H9 (cell line): ENCODE results near the gene LARP1. TPM values are rescaled to one million over a fixed set of nuclear protein-coding genes. Genes with fewer than 3 reads are reported as not detected.

ENCODE experiments used
- DNase-seq: peaks from one replicate; pipeline ENCODE4 v3.0.0-alpha.2; 2017
- H2AFZ ChIP-seq: one replicate; pipeline ENCODE4 v1.6.1; 2013; ENCODE audit warnings: mild to moderate bottlenecking, low read length, control low read depth, moderate library complexity
- H2AK5ac ChIP-seq: 2 replicates; pipeline ENCODE4 v1.6.1; 2013; ENCODE audit warnings: low read length, control low read depth, mixed read lengths; ENCODE audit not compliant: insufficient read length
- H2BK120ac ChIP-seq: one replicate; pipeline ENCODE4 v1.6.1; 2013; ENCODE audit warnings: low read depth, mild to moderate bottlenecking, low read length, control low read depth, inconsistent platforms; ENCODE audit not compliant: poor library complexity, severe bottlenecking
- H2BK12ac ChIP-seq: 2 replicates; pipeline ENCODE4 v1.6.1; 2013; ENCODE audit warnings: low read length, control low read depth, mixed read lengths, low read depth; ENCODE audit not compliant: insufficient read length
- H2BK15ac ChIP-seq: 2 replicates; pipeline ENCODE4 v1.6.1; 2013; ENCODE audit warnings: low read depth, low read length, control low read depth
- H2BK20ac ChIP-seq: one replicate; pipeline ENCODE4 v1.6.1; 2013; ENCODE audit warnings: low read depth, mild to moderate bottlenecking, low read length, control low read depth, inconsistent platforms; ENCODE audit not compliant: poor library complexity, severe bottlenecking
- H2BK5ac ChIP-seq: 2 replicates; pipeline ENCODE4 v1.6.1; 2013; ENCODE audit warnings: low read length, control low read depth, mixed read lengths; ENCODE audit not compliant: insufficient read length
- H3K14ac ChIP-seq: 2 replicates; pipeline ENCODE4 v1.6.1; 2013; ENCODE audit warnings: low read length, control low read depth; ENCODE audit not compliant: insufficient read depth
- H3K18ac ChIP-seq: 2 replicates; pipeline ENCODE4 v1.6.1; 2013; ENCODE audit warnings: low read depth, mild to moderate bottlenecking, mixed read lengths, low read length, control low read depth; ENCODE audit not compliant: insufficient read length
- H3K23ac ChIP-seq: 2 replicates; pipeline ENCODE4 v1.6.1; 2013; ENCODE audit warnings: low read length, control low read depth, mixed read lengths, low read depth; ENCODE audit not compliant: insufficient read length
- H3K23me2 ChIP-seq: 2 replicates; pipeline ENCODE4 v1.6.1; 2013; ENCODE audit warnings: low read depth, mild to moderate bottlenecking, mixed read lengths, low read length, control low read depth; ENCODE audit not compliant: insufficient read length, poor library complexity, severe bottlenecking
- H3K27ac ChIP-seq: 2 replicates; pipeline ENCODE4 v1.5.1; 2013; ENCODE audit warnings: low read length, control low read depth, mixed read lengths, low read depth; ENCODE audit not compliant: insufficient read length
- H3K27me3 ChIP-seq: 2 replicates; pipeline ENCODE4 v1.6.1; 2013; ENCODE audit warnings: low read length, control low read depth, inconsistent platforms; ENCODE audit not compliant: insufficient read depth
- H3K4ac ChIP-seq: 2 replicates; pipeline ENCODE4 v1.6.1; 2013; ENCODE audit warnings: low read depth, mild to moderate bottlenecking, control low read depth, inconsistent platforms, low read length, moderate library complexity
- H3K4me1 ChIP-seq: 2 replicates; pipeline ENCODE4 v1.6.1; 2013; ENCODE audit warnings: low read length, control low read depth, inconsistent platforms; ENCODE audit not compliant: insufficient read depth
- H3K4me2 ChIP-seq: 2 replicates; pipeline ENCODE4 v1.6.1; 2013; ENCODE audit warnings: low read length, control low read depth, mixed read lengths; ENCODE audit not compliant: insufficient read length, insufficient read depth
- H3K56ac ChIP-seq: 2 replicates; pipeline ENCODE4 v1.6.1; 2013; ENCODE audit warnings: low read depth, mild to moderate bottlenecking, mixed read lengths, low read length, control low read depth; ENCODE audit not compliant: insufficient read length
- H3K79me1 ChIP-seq: 2 replicates; pipeline ENCODE4 v1.6.1; 2013; ENCODE audit warnings: low read depth, mild to moderate bottlenecking, moderate library complexity, low read length, control low read depth, inconsistent platforms; ENCODE audit not compliant: insufficient read depth, poor library complexity, severe bottlenecking
- H3K79me2 ChIP-seq: 2 replicates; pipeline ENCODE4 v1.6.1; 2013; ENCODE audit warnings: low read length, control low read depth, inconsistent platforms; ENCODE audit not compliant: insufficient read depth
- H3K9ac ChIP-seq: 2 replicates; pipeline ENCODE4 v1.6.1; 2013; ENCODE audit warnings: low read length, control low read depth, mixed read lengths; ENCODE audit not compliant: insufficient read length; ENCODE audit errors: extremely low read depth
- H3K9me3 ChIP-seq: one replicate; pipeline ENCODE4 v1.6.1; 2013; ENCODE audit warnings: low read depth, low read length, inconsistent platforms; ENCODE audit not compliant: control insufficient read depth
- H3T11ph ChIP-seq: one replicate; pipeline ENCODE4 v1.6.1; 2013; ENCODE audit warnings: mild to moderate bottlenecking, low read length, control low read depth, inconsistent platforms
- H4K20me1 ChIP-seq: one replicate; pipeline ENCODE4 v1.6.1; 2013; ENCODE audit not compliant: control insufficient read depth, insufficient read length, insufficient read depth
- H4K5ac ChIP-seq: 2 replicates; pipeline ENCODE4 v1.6.1; 2013; ENCODE audit warnings: low read depth, mild to moderate bottlenecking, mixed read lengths, low read length, control low read depth; ENCODE audit not compliant: insufficient read length
- H4K8ac ChIP-seq: replicated peaks from 2 replicates; pipeline ENCODE4 v1.6.1; 2013; ENCODE audit warnings: low read length, control low read depth, mixed read lengths, low read depth; ENCODE audit not compliant: insufficient read length
- H4K91ac ChIP-seq: 2 replicates; pipeline ENCODE4 v1.6.1; 2013; ENCODE audit warnings: low read depth, mild to moderate bottlenecking, moderate library complexity, mixed read lengths, low read length, control low read depth; ENCODE audit not compliant: insufficient read length
- H3K27ac Mint-ChIP-seq, 3 experiments: 2 replicates in 2 of 3; 3 replicates in 1 of 3; pipeline ENCODE4 v1.8.0; 2020 to 2021; ENCODE audit warnings: mixed read lengths in 3 of 3, mild to moderate bottlenecking in 1 of 3, moderate library complexity in 1 of 3
- H3K27me3 Mint-ChIP-seq: 2 replicates; pipeline ENCODE4 v1.8.0; 2021; ENCODE audit warnings: low read depth, mild to moderate bottlenecking, moderate library complexity, mixed read lengths
- H3K36me3 Mint-ChIP-seq, 3 experiments: 2 replicates in 2 of 3; 3 replicates in 1 of 3; pipeline ENCODE4 v1.8.0; 2020 to 2021; ENCODE audit warnings: low read depth in 3 of 3, mixed read lengths in 3 of 3; ENCODE audit not compliant: insufficient read depth in 1 of 3
- H3K4me1 Mint-ChIP-seq, 2 experiments: 2 replicates each; pipeline ENCODE4 v1.8.0; 2020; ENCODE audit warnings: mixed read lengths in 2 of 2
- H3K4me3 Mint-ChIP-seq, 2 experiments: 2 replicates in 1 of 2; 3 replicates in 1 of 2; pipeline ENCODE4 v1.8.0; 2020 to 2021; ENCODE audit warnings: mild to moderate bottlenecking in 2 of 2, mixed read lengths in 2 of 2, moderate library complexity in 1 of 2
- H3K9me3 Mint-ChIP-seq, 2 experiments: 2 replicates in 1 of 2; 3 replicates in 1 of 2; pipeline ENCODE4 v1.8.0; 2020; ENCODE audit warnings: mild to moderate bottlenecking in 2 of 2, mixed read lengths in 2 of 2, moderate library complexity in 1 of 2
- CTCF ChIP-seq: fragments of 200-600 bp; sonication (generic); conservative IDR thresholded peaks from 3 replicates; pipeline ENCODE4 v1.8.0; 2021; ENCODE audit warnings: antibody characterized with exemption, mild to moderate bottlenecking
- WGBS: extraction: QIAGEN DNeasy Blood & Tissue Kit; methylation state at CpG from one replicate; pipeline ENCODE4 v1.1.7; 2013; ENCODE audit warnings: missing lambda C conversion rate, low lambda C conversion rate, mixed read lengths; ENCODE audit not compliant: insufficient read length; ENCODE audit errors: extremely low coverage; 5-methylcytosine and 5-hydroxymethylcytosine counted together
- total RNA-seq: library from RNA; stranded (reverse); gene quantifications from 2 replicates; pipeline ENCODE4 v1.2.1, GENCODE V29; 2021

Gene LARP1
- total RNA-seq, 1 experiment from 2014 or later: 405 TPM

- no peak overlapping the region for H2BK20ac ChIP-seq
- H4K5ac ChIP-seq: no peak overlapping the region
- H2BK12ac ChIP-seq: no peak overlapping the region
- peaks cover 2% of the 10 kb centered on the region; the same call in 1 of the 2 replicates for H3K27me3 Mint-ChIP-seq
- H2AK5ac ChIP-seq: no peak overlapping the region
- H2BK15ac ChIP-seq: no peak overlapping the region
- no peak for DNase-seq
- H3K9me3 Mint-ChIP-seq: no peaks in the 10 kb centered on the region; a peak in 1 of 5 replicates
- no peaks in the 10 kb centered on the region for H3K9me3 ChIP-seq
- WGBS: no CpG with 5 or more reads among the region's 5 CpGs
- H3K27ac Mint-ChIP-seq: peak overlapping the region in 2 of 3 experiments; percentile 18 to 81; a peak in 2 of 7 replicates
- peaks cover 52 to 88% (median 84%) of the 10 kb centered on the region in 3 experiments for H3K36me3 Mint-ChIP-seq
- no peak overlapping the region for H3T11ph ChIP-seq
- H3K56ac ChIP-seq: no peak overlapping the region
- no peaks in the 10 kb centered on the region for H3K79me1 ChIP-seq
- no peaks in the 10 kb centered on the region for H3K79me2 ChIP-seq
- H3K4me1 ChIP-seq: no peaks in the 10 kb centered on the region
- no peaks in the 10 kb centered on the region for H3K27me3 ChIP-seq
- TF ChIP-seq CTCF: no peak
- H3K4me2 ChIP-seq: no peak overlapping the region
- H2BK120ac ChIP-seq: no peak overlapping the region
- H3K23ac ChIP-seq: no peak overlapping the region
- H4K91ac ChIP-seq: no peak overlapping the region
- H3K4me3 Mint-ChIP-seq: no peak overlapping the region
- H3K4ac ChIP-seq: no peak overlapping the region
- H3K23me2 ChIP-seq: no peaks in the 10 kb centered on the region
- H4K20me1 ChIP-seq: no peaks in the 10 kb centered on the region
- H3K27ac ChIP-seq: no peak overlapping the region
- no peak overlapping the region for H4K8ac ChIP-seq
- no peak overlapping the region for H3K18ac ChIP-seq
- H2AFZ ChIP-seq: no peak overlapping the region
- H3K14ac ChIP-seq: no peak overlapping the region
- no peak overlapping the region for H3K9ac ChIP-seq
- H3K4me1 Mint-ChIP-seq: peaks cover 6 to 28% of the 10 kb centered on the region in 2 experiments
- H2BK5ac ChIP-seq: no peak overlapping the region
Observed at GRCh38 chr5:154816891-154817492, 61.8 kb downstream of the LARP1 start.
